Karpas-422 (cell line): ENCODE results near the gene CDK18. TPM values are rescaled to one million over a fixed set of nuclear protein-coding genes. Genes with fewer than 3 reads are reported as not detected.

Source experiments
- DNase-seq: peaks from one replicate; pipeline ENCODE4 v3.0.0-alpha.2; 2015
- H2AFZ ChIP-seq: fragments of 200-600 bp; sonication (generic); 2 replicates; pipeline ENCODE4 v1.6.1; 2014; ENCODE audit warnings: antibody characterized with exemption, low read length, mixed read lengths
- H3K27ac ChIP-seq: fragments of 200-600 bp; sonication (generic); 2 replicates; pipeline ENCODE4 v1.5.1; 2014; ENCODE audit warnings: mild to moderate bottlenecking, low read length, moderate library complexity
- H3K27me3 ChIP-seq: fragments of 200-600 bp; sonication (generic); 2 replicates; pipeline ENCODE4 v1.6.1; 2014; ENCODE audit warnings: low read length, mixed read lengths
- H3K36me3 ChIP-seq: fragments of 200-600 bp; sonication (generic); 2 replicates; pipeline ENCODE4 v1.6.1; 2014; ENCODE audit warnings: low read length, mixed read lengths; ENCODE audit not compliant: insufficient read depth
- H3K4me1 ChIP-seq: fragments of 200-600 bp; sonication (generic); 2 replicates; pipeline ENCODE4 v1.6.1; 2014; ENCODE audit warnings: mild to moderate bottlenecking, low read length, mixed read lengths
- H3K4me2 ChIP-seq: fragments of 200-600 bp; sonication (generic); 2 replicates; pipeline ENCODE4 v1.6.1; 2014; ENCODE audit warnings: low read length, low read depth, mild to moderate bottlenecking; ENCODE audit not compliant: poor library complexity, severe bottlenecking
- H3K4me3 ChIP-seq: fragments of 200-600 bp; sonication (generic); 2 replicates; pipeline ENCODE4 v1.5.1; 2014; ENCODE audit warnings: mild to moderate bottlenecking, antibody characterized with exemption, low read length, mixed read lengths
- H3K79me2 ChIP-seq: fragments of 200-600 bp; sonication (generic); 2 replicates; pipeline ENCODE4 v1.6.1; 2014; ENCODE audit warnings: mild to moderate bottlenecking, low read length, mixed read lengths
- H3K9ac ChIP-seq: fragments of 200-600 bp; sonication (generic); 2 replicates; pipeline ENCODE4 v1.6.0; 2014; ENCODE audit warnings: low read length
- H3K9me2 ChIP-seq: fragments of 200-600 bp; sonication (generic), shearing (Covaris generic); replicated peaks from 2 replicates; pipeline ENCODE4 v1.6.0; 2014; ENCODE audit warnings: mild to moderate bottlenecking, low read length, moderate library complexity; ENCODE audit not compliant: insufficient read depth
- H3K9me3 ChIP-seq: fragments of 300-700, 200-600 bp; sonication (generic); 2 replicates; pipeline ENCODE4 v1.6.1; 2014; ENCODE audit warnings: low read length, mixed read lengths
- H4K20me1 ChIP-seq: fragments of 200-600 bp; sonication (generic); 2 replicates; pipeline ENCODE4 v1.6.1; 2014; ENCODE audit warnings: mild to moderate bottlenecking, antibody characterized with exemption, low read length, low read depth; ENCODE audit not compliant: insufficient read depth
- small RNA-seq: library from RNA; depleted of rRNA; stranded (forward); fragments of <200 nt; gene quantifications from one replicate; pipeline ENCODE3, GENCODE V24; 2014
- total RNA-seq: library from RNA; depleted of rRNA; stranded (reverse); fragments of >200 nt; shearing (Covaris generic); gene quantifications from 2 replicates; pipeline ENCODE4 v1.2.3, GENCODE V29; 2014; ENCODE audit warnings: low replicate concordance; rRNA removed

Gene CDK18
- total RNA-seq, 1 experiment from 2014 or later = 0.45 TPM

DNA sequence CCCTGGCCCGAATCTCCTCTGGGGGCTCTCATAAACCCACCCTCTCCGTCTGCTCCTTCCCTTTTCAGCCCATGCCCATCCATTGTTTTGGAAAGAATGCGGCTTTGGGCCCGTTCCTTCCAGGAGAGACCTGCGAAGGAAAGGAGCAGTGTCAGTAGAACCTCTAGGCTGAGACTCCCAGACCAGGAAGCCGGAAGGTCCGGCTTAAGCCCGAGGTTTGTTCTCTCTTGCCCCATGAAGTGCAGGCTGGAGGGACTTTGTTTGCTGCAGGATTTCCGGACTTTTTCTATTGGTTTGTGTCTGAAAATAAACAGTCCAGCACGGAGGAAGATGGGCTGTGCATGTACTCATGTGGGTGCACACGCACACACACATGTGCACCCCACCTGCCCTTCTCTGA, 77.6 kb downstream of the CDK18 start:
- Histone ChIP-seq H2AFZ (no peak overlapping the region), H3K4me1 (no peaks in the 10 kb centered on the region), H3K27ac (no peak overlapping the region), H4K20me1 (no peaks in the 10 kb centered on the region), H3K27me3 (no peaks in the 10 kb centered on the region), H3K4me3 (no peak overlapping the region), H3K9me2 (no peaks in the 10 kb centered on the region), H3K4me2 (no peak overlapping the region), H3K9ac (no peak overlapping the region), H3K9me3 (no peaks in the 10 kb centered on the region), H3K79me2 (no peaks in the 10 kb centered on the region), H3K36me3 (no peaks in the 10 kb centered on the region)
- DNase-seq = no peak

Small RNA genes within 50 kb of the gene (small RNA-seq; reads per million reads assigned to genes)
- gene RNU2-19P = 0.24 reads per million

Other genes with a start within 250 kb of the CDK18 start
- gene NUAK2, start 182.9 kb upstream of the CDK18 start, total RNA-seq = 1.4 TPM in 2 replicates
- not detected in 2 replicates for gene KLHDC8A, start 147.7 kb upstream of the CDK18 start, total RNA-seq
- gene LEMD1, start 82.6 kb upstream of the CDK18 start, total RNA-seq = not detected in 2 replicates
- gene BLACAT1, start 48.6 kb upstream of the CDK18 start, total RNA-seq = not detected in 2 replicates
- 24.4 and 57.3 TPM in 2 replicates for gene ELK4, start 127.3 kb downstream of the CDK18 start, total RNA-seq
- gene SLC45A3, start 175.8 kb downstream of the CDK18 start, total RNA-seq = not detected in 2 replicates
- 36.4 and 56.9 TPM in 2 replicates for gene NUCKS1, start 245.5 kb downstream of the CDK18 start, total RNA-seq